K562 (cell line): ENCODE results near the gene PLA2G4D. TPM values are rescaled to one million over a fixed set of nuclear protein-coding genes. Genes with fewer than 3 reads are reported as not detected.

ENCODE experiments used
- ATAC-seq: fragments of 200-7000 bp; cut with Tn5 transposase; 3 replicates; pipeline ENCODE4 v1.9.1; 2020; ENCODE audit warnings: moderate library complexity
- BruUV-seq: library from RNA; stranded (reverse); fragments of 400-500 nt; replicated peaks from 2 replicates; lab custom pipeline; 2021; lab: Mats Ljungman, UMichigan
- CTCF ChIA-PET: fragments of 300-600 bp; formaldehyde crosslinking; extraction: SDS; loops from one replicate; lab custom pipeline; 2021; ENCODE audit warnings: low intra/inter-chr PET ratio; lab: Yijun Ruan, JAX
- POLR2A ChIA-PET: fragments of 300-600, 350-650 bp; sonication (Branson Sonifier 250); formaldehyde crosslinking; extraction: SDS; loops from one replicate; lab custom pipeline; 2021; ENCODE audit warnings: antibody characterized with exemption, inconsistent platforms; lab: Yijun Ruan, JAX
- DNase-seq, 4 experiments: peaks; one replicate each; pipeline versions ENCODE4 v3.0.0 to v3.0.0-alpha.2; 2011 to 2018; ENCODE audit warnings: low spot score in 3 of 4, mixed read lengths in 3 of 4; ENCODE audit errors: extremely low read depth in 1 of 4
- FAIRE-seq: peaks from 2 replicates; lab custom pipeline; 2011; peaks lifted over from hg19 to GRCh38; lab: Jason Lieb, UNC
- H2AFZ ChIP-seq: 2 replicates; pipeline ENCODE4 v1.6.0; 2011; ENCODE audit warnings: low read depth, low read length, control low read depth, inconsistent platforms
- H3K27ac ChIP-seq: fragments of 200-600 bp; 3 replicates; pipeline ENCODE4 v1.8.0; 2011; ENCODE audit warnings: low read depth, mild to moderate bottlenecking, control low read depth, inconsistent platforms, low read length, moderate library complexity, mixed read lengths; ENCODE audit errors: extremely low read depth
- H3K27me3 ChIP-seq, 2 experiments: fragments of 300-600 bp in 1 of 2; 2 replicates in 1 of 2; 3 replicates in 1 of 2; pipeline versions ENCODE4 v1.6.0 to v1.8.0; 2011; ENCODE audit warnings: inconsistent platforms in 2 of 2, low read length in 2 of 2, mild to moderate bottlenecking in 1 of 2, mixed read lengths in 1 of 2, moderate library complexity in 1 of 2; ENCODE audit not compliant: control insufficient read depth in 2 of 2, insufficient read depth in 2 of 2
- H3K36me3 ChIP-seq: fragments of 300-600 bp; 3 replicates; pipeline ENCODE4 v1.8.0; 2011; ENCODE audit warnings: mild to moderate bottlenecking, low read length, inconsistent platforms; ENCODE audit not compliant: control insufficient read depth, insufficient read depth
- H3K4me1 ChIP-seq, 2 experiments: fragments of 200-600 bp in 1 of 2; replicated peaks in 1 of 2; 2 replicates in 1 of 2; 3 replicates in 1 of 2; pipeline versions ENCODE4 v1.5.1 to v1.8.0; 2011; ENCODE audit warnings: inconsistent platforms in 2 of 2, low read length in 2 of 2, mild to moderate bottlenecking in 1 of 2, mixed read lengths in 1 of 2, moderate library complexity in 1 of 2; ENCODE audit not compliant: control insufficient read depth in 2 of 2, insufficient read depth in 2 of 2
- H3K4me2 ChIP-seq: 2 replicates; pipeline ENCODE4 v1.6.1; 2011; ENCODE audit warnings: low read length, control low read depth, inconsistent platforms, mixed read lengths; ENCODE audit not compliant: insufficient read depth
- H3K4me3 ChIP-seq: fragments of 200-600 bp; sonication (generic), shearing (Covaris generic); 2 replicates; pipeline ENCODE4 v1.5.1; 2016; ENCODE audit warnings: control low read depth, inconsistent platforms
- H3K79me2 ChIP-seq: fragments of 200-600 bp; 3 replicates; pipeline ENCODE4 v1.8.0; 2011; ENCODE audit warnings: low read length, inconsistent platforms; ENCODE audit not compliant: control insufficient read depth, insufficient read depth
- H3K9ac ChIP-seq, 2 experiments: 2 replicates each; pipeline versions ENCODE4 v1.6.0 to v1.6.1; 2011; ENCODE audit warnings: low read depth in 2 of 2, low read length in 2 of 2, control low read depth in 1 of 2, inconsistent platforms in 1 of 2, mild to moderate bottlenecking in 1 of 2, mixed read lengths in 1 of 2; ENCODE audit not compliant: insufficient read depth in 1 of 2
- H3K9me1 ChIP-seq: one replicate; pipeline ENCODE4 v1.6.0; 2011; ENCODE audit warnings: inconsistent platforms, mild to moderate bottlenecking, low read length, moderate library complexity; ENCODE audit not compliant: control insufficient read depth, insufficient read depth
- H3K9me3 ChIP-seq: replicated peaks from 2 replicates; pipeline ENCODE4 v1.5.1; 2011; ENCODE audit warnings: low read depth, low read length, inconsistent platforms; ENCODE audit not compliant: control insufficient read depth, insufficient read depth
- H4K20me1 ChIP-seq: replicated peaks from 2 replicates; pipeline ENCODE4 v1.6.1; 2011; ENCODE audit warnings: low read length, inconsistent platforms, mixed read lengths; ENCODE audit not compliant: control insufficient read depth, insufficient read depth
- CEBPB ChIP-seq: fragments of 450-650 bp; IDR thresholded peaks from 2 replicates; pipeline ENCODE4 v1.6.1; 2016; ENCODE audit warnings: missing genetic modification characterization, missing compliant biosample characterization
- ETV1 ChIP-seq: fragments of 450-650 bp; conservative IDR thresholded peaks from 2 replicates; pipeline ENCODE4 v1.6.1; 2016; ENCODE audit warnings: missing genetic modification characterization, control low read depth, low read depth, missing compliant biosample characterization
- KAT7 ChIP-seq: sonication (generic); formaldehyde crosslinking; IDR thresholded peaks from 2 replicates; pipeline ENCODE4 v1.8.0; 2022; ENCODE audit warnings: missing genetic modification reagents, mild to moderate bottlenecking, borderline replicate concordance
- PCBP1 ChIP-seq: fragments of 200-400 bp; formaldehyde crosslinking; IDR thresholded peaks from 2 replicates; pipeline ENCODE4 v1.6.1; 2018; ENCODE audit warnings: mild to moderate bottlenecking, low read depth, low read length; ENCODE audit not compliant: poor library complexity, severe bottlenecking
- PML ChIP-seq: IDR thresholded peaks from 2 replicates; pipeline ENCODE4 v1.6.1; 2012; ENCODE audit warnings: low read length, inconsistent platforms
- PURB ChIP-seq: sonication (generic); formaldehyde crosslinking; IDR thresholded peaks from 2 replicates; pipeline ENCODE4 v1.9.0; 2021; ENCODE audit warnings: low read depth, mild to moderate bottlenecking, missing genetic modification reagents
- SMARCC2 ChIP-seq: fragments of 450-650 bp; IDR thresholded peaks from 2 replicates; pipeline ENCODE4 v1.6.1; 2017; ENCODE audit warnings: antibody characterized with exemption, moderate library complexity, mild to moderate bottlenecking, low read depth
- THAP12 ChIP-seq: fragments of 250-450 bp; sonication (Bioruptor Pico); IDR thresholded peaks from 2 replicates; pipeline ENCODE4 v1.9.0; 2021; ENCODE audit warnings: mild to moderate bottlenecking, inconsistent platforms
- YBX1 ChIP-seq: fragments of 450-650 bp; IDR thresholded peaks from 2 replicates; pipeline ENCODE4 v1.7.1; 2016; ENCODE audit warnings: mild to moderate bottlenecking
- ZBED1 ChIP-seq: IDR thresholded peaks from 2 replicates; pipeline ENCODE4 v1.6.1; 2014
- ZBTB26 ChIP-seq: fragments of 450-650 bp; formaldehyde crosslinking; IDR thresholded peaks from 2 replicates; pipeline ENCODE4 v1.4.0; 2022; ENCODE audit warnings: missing genetic modification characterization
- ZHX1 ChIP-seq: fragments of 150-350 bp; conservative IDR thresholded peaks from 2 replicates; pipeline ENCODE4 v1.6.1; 2014; ENCODE audit warnings: low read length
- ZNF121 ChIP-seq: sonication (generic); formaldehyde crosslinking; conservative IDR thresholded peaks from 2 replicates; pipeline ENCODE4 v1.8.0; 2022; ENCODE audit warnings: missing genetic modification reagents
- ZNF518B ChIP-seq: fragments of 250-450 bp; sonication (Bioruptor Pico); IDR thresholded peaks from 2 replicates; pipeline ENCODE4 v1.5.0; 2021; ENCODE audit warnings: mild to moderate bottlenecking, moderate library complexity
- WGBS: fragments of 100-300 bp; shearing (Covaris generic); methylation state at CpG from one replicate; pipeline ENCODE4 v1.1.6; 2016; ENCODE audit warnings: low coverage, mixed read lengths; ENCODE audit not compliant: insufficient coverage; ENCODE audit errors: missing lambda C conversion rate; 5-methylcytosine and 5-hydroxymethylcytosine counted together
- in situ Hi-C: fragments of 300-500 bp; cut with MboI; formaldehyde crosslinking; loops from 4 replicates; pipeline ENCODE4 v1.15.0; 2018; ENCODE audit warnings: inconsistent platforms, mixed read lengths
- intact Hi-C: fragments of 100-400 bp; cut with micrococcal nuclease; formaldehyde crosslinking; loops from 2 replicates; pipeline ENCODE4 v1.14.2; 2022
- polyA plus RNA-seq, 8 experiments: library from polyadenylated mRNA; depleted of rRNA in 4 of 8; stranded (reverse) in 5 of 8; unstranded in 3 of 8; fragments of >200 nt; fragmentation: Nextera tagmentation in 2 of 8; fragmentation: Illumina TruSeq in 1 of 8; extraction: Ambion mirVana in 2 of 8; extraction: Trizol in 1 of 8; gene quantifications; 2 replicates each; pipeline versions ENCODE4 v1.2.1 to v1.2.3, GENCODE V29; 2011 to 2014; ENCODE audit warnings: inconsistent platforms in 1 of 8, missing spikeins in 1 of 8
- total RNA-seq, 7 experiments: library from RNA; depleted of rRNA in 6 of 7; stranded (reverse); fragments of >200 nt in 6 of 7; fragmentation: Illumina TruSeq in 2 of 7; extraction: Trizol in 2 of 7; gene quantifications; 2 replicates each; pipeline versions ENCODE4 v1.2.1 to v1.2.3, GENCODE V29; 2011 to 2021; ENCODE audit warnings: low replicate concordance in 1 of 7

Gene PLA2G4D
- total and polyA plus RNA-seq, 9 of the 15 experiments (the other 6 are each of a cell fraction or from before 2014, with no cell fraction given) = 0.04 TPM; not detected in 8

GRCh38 chr15:42135351-42135750 is 41.0 kb upstream of the PLA2G4D start:
- Histone ChIP-seq H3K79me2 (no peaks in the 10 kb centered on the region), H2AFZ (no peak overlapping the region), H3K27ac (no peak overlapping the region), H3K9ac (no peak overlapping the region), H3K4me3 (no peak overlapping the region), H3K9me1 (no peaks in the 10 kb centered on the region), H4K20me1 (0 out of 2 replicates have a peak, but pooled peaks cover 4% of the 10 kb centered on the region), H3K27me3 (peaks cover 3 to 34% of the 10 kb centered on the region in 2 experiments; a peak in 4 of 5 replicates), H3K9me3 (no peaks in the 10 kb centered on the region), H3K4me2 (no peak overlapping the region), H3K4me1 (peaks cover 1 to 5% of the 10 kb centered on the region in 2 experiments; a peak in 2 of 5 replicates), H3K36me3 (no peaks in the 10 kb centered on the region)
- POLR2A ChIA-PET = no interaction called here
- intact Hi-C loops (loop anchor here (2.0 to 5.0 kb wide), 3 partner anchors 53 to 252 kb away; no protein-coding TSS in a partner anchor), in situ Hi-C loops (loop anchor here (5.0 kb wide), 1 partner anchor 68 kb away; no protein-coding TSS in a partner anchor)
- no peak for DNase-seq
- BruUV-seq = no TSS peak
- 0% methylated on average over 1 of the region's 1 CpG for WGBS
- CTCF ChIA-PET = no interaction called here
- no peak for FAIRE-seq
- ATAC-seq = no peak
- TF ChIP-seq PURB (no peak), SMARCC2 (no peak), KAT7 (CRISPR knock-in tag) (no peak), ZNF518B (CRISPR knock-in tag) (no peak), PCBP1 (no peak), ZBTB26 (CRISPR knock-in tag) (no peak), CEBPB (tag) (no peak), YBX1 (no peak), ZHX1 (no peak), THAP12 (CRISPR knock-in tag) (no peak), ETV1 (no peak), ZBED1 (no peak), ZNF121 (CRISPR knock-in tag) (no peak), PML (no peak)
